PC-9 (cell line): ENCODE measurements around the gene NAPSA.

ENCODE experiments used
- CTCF ChIP-seq: fragments of 200-600 bp; sonication (generic); conservative IDR thresholded peaks from 2 replicates; pipeline ENCODE4 v1.6.1; 2017; ENCODE audit warnings: mixed run types, antibody characterized with exemption, mild to moderate bottlenecking, moderate library complexity
- EZH2 ChIP-seq: fragments of 200-600 bp; sonication (generic); IDR thresholded peaks from 2 replicates; pipeline ENCODE4 v1.8.0; 2017; ENCODE audit warnings: antibody characterized with exemption, low read depth

DNA sequence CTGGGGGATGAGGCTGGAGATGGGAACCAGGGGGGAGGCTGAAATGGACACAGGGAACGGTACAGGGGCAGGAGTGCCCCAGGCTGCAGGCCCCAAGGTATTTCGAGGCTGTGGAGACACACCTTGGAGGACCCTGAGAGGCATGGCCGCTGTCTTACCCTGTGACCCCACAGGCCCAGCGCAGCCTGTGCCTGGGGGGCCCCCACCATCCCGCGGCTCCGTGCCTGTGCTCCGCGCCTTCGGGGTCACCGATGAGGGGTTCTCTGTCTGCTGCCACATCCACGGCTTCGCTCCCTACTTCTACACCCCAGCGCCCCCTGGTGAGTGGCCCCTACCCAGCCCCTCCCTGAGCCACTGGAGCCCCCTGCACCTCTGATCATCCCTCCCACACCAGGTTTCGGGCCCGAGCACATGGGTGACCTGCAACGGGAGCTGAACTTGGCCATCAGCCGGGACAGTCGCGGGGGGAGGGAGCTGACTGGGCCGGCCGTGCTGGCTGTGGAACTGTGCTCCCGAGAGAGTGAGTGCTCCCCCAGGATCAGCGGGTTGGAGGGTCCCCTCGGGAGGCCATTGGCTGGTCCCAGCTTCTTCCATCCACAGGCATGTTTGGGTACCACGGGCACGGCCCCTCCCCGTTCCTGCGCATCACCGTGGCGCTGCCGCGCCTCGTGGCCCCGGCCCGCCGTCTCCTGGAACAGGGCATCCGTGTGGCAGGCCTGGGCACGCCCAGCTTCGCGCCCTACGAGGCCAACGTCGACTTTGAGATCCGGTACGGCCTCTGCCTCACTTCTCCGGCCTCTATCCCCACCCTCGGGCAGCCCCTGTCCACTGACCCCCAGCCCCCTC, 36.4 kb upstream of the NAPSA start:
- TF ChIP-seq CTCF, result no peak
- TF ChIP-seq EZH2, result no peak
